Measurements from ENCODE around the gene KRTAP12-1. TPM values are rescaled to one million over a fixed set of nuclear protein-coding genes. Genes with fewer than 3 reads are reported as not detected.

KRTAP12-1 gene
- total RNA-seq, 1 experiment from 2014 or later, result not detected

DNA sequence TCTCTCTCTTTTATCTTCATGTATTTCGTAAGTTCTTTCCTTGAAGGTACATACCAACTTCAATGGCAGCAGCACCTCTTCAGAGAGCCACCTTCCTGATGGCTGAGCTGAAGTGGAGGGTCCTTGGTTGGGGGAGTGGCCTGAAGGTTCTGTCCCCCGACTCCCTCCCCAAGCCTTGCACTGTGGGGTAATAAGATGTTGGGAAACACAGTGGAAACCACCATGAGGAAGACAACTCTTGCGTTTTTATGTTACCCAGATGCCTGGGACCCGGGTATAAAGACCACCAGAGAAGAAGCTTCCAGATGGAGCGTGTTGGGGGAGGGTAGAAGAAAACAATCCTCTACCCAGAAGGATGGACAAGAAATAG, 23.4 kb downstream of the KRTAP12-1 start:
- TF ChIP-seq, protein P1, sequence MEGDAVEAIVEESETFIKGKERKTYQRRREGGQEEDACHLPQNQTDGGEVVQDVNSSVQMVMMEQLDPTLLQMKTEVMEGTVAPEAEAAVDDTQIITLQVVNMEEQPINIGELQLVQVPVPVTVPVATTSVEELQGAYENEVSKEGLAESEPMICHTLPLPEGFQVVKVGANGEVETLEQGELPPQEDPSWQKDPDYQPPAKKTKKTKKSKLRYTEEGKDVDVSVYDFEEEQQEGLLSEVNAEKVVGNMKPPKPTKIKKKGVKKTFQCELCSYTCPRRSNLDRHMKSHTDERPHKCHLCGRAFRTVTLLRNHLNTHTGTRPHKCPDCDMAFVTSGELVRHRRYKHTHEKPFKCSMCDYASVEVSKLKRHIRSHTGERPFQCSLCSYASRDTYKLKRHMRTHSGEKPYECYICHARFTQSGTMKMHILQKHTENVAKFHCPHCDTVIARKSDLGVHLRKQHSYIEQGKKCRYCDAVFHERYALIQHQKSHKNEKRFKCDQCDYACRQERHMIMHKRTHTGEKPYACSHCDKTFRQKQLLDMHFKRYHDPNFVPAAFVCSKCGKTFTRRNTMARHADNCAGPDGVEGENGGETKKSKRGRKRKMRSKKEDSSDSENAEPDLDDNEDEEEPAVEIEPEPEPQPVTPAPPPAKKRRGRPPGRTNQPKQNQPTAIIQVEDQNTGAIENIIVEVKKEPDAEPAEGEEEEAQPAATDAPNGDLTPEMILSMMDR (IDR thresholded peaks at IDR 0.05; ENCODE audit: unreplicated experiment), result no peak
- peaks cover 84% of the 10 kb centered on the region for H3K27me3 Mint-ChIP-seq (ENCODE audit: unreplicated experiment)
- no peak overlapping the region for H3K4me3 Mint-ChIP-seq (ENCODE audit: low read depth, unreplicated experiment)
- intact Hi-C loops (cut with micrococcal nuclease; ENCODE audit: unreplicated experiment), result no loop called here
- H3K4me1 Mint-ChIP-seq (ENCODE audit: low read depth, unreplicated experiment), result no peaks in the 10 kb centered on the region
- CTCF ChIA-PET, result no interaction called here
- no peak overlapping the region for H3K27ac Mint-ChIP-seq (ENCODE audit: unreplicated experiment)
- peaks cover 3% of the 10 kb centered on the region for H3K36me3 Mint-ChIP-seq (ENCODE audit: insufficient read depth, unreplicated experiment)
- H3K9me3 Mint-ChIP-seq (ENCODE audit: low read depth, unreplicated experiment), result peaks cover 2% of the 10 kb centered on the region
- DNase-seq, result no peak
- BruUV-seq (replicated peaks), result no TSS peak

DNA sequence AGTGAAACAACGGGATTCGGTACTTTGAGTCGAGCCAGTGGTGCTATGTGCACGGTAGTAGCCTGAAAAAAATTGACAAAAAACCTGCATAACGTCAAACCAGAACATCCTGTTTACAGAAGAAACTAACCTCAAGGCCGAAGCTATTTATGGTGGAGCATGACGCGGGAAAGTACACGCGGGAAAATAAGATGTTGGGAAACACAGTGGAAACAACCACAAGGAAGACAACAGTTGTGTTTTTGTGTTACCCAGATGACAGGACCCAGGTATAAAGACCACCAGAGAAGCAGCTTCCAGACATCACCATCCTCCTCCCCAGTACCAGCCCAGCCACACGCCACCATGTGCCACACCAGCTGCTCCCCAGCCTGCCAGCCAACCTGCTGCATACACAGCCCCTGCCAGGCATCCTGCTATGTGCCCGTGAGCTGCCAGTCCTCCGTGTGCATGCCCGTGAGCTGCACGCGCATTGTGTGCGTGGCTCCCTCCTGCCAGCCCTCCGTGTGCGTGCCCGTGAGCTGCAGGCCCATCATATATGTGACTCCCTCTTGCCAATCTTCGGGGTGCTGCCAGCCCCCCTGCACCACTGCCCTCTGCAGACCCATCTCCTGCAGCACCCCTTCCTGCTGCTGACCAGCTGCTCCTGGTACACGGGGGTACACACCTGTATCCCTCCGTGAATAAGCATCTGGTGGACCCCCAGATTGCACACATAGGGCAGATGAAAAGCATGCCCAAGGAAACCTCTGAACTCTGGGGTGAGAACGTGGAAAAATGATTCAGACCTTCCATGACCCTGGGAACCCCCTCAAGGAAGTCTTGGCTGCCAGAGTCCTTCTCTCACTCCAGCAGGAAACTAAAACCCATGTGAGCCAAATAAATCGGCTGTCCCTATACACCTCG, 24.1 kb downstream of the KRTAP12-1 start, which contains the start of gene KRTAP12-3:
Gene KRTAP12-3, plus strand, starts transcription at position 298 of the 906 bp plus-strand sequence. Its CDS starts 48 bp downstream, at position 346.
- peaks cover 89% of the 10 kb centered on the region for H3K27me3 Mint-ChIP-seq (ENCODE audit: unreplicated experiment)
- H3K36me3 Mint-ChIP-seq (ENCODE audit: insufficient read depth, unreplicated experiment), result peaks cover 3% of the 10 kb centered on the region
- intact Hi-C loops (cut with micrococcal nuclease; ENCODE audit: unreplicated experiment), result no loop called here
- BruUV-seq (replicated peaks), result no TSS peak
- no peak within 1 kb of the TSS for H3K4me3 Mint-ChIP-seq (ENCODE audit: low read depth, unreplicated experiment)
- TF ChIP-seq, protein P1 (IDR thresholded peaks at IDR 0.05; ENCODE audit: unreplicated experiment), result no peak
- CTCF ChIA-PET, result no interaction called here
- peaks cover 2% of the 10 kb centered on the region for H3K9me3 Mint-ChIP-seq (ENCODE audit: low read depth, unreplicated experiment)
- H3K4me1 Mint-ChIP-seq (ENCODE audit: low read depth, unreplicated experiment), result no peaks in the 10 kb centered on the region
- DNase-seq, result no peak
- no peak within 1 kb of the TSS for H3K27ac Mint-ChIP-seq (ENCODE audit: unreplicated experiment)

DNA sequence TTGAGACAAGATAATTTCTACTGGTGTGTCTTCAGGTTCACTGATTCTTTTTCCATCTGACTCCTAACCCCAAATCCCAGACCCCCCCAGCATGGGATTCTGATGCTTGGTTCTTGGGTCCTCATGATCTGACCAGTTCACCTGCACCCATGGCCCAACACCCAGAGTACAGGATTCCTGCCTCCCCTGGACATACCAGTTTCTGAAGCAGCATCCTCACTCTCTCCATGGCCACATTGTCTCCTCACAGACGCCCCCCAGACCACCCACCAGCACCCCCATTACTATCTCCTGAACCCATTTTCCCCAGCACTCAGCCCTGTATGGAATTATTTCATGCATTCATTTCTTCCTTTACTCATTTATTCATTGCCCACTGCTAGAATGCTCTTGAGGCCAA, 25.1 kb downstream of the KRTAP12-1 start:
- TF ChIP-seq, protein P1 (IDR thresholded peaks at IDR 0.05; ENCODE audit: unreplicated experiment), result no peak
- intact Hi-C loops (cut with micrococcal nuclease; ENCODE audit: unreplicated experiment), result no loop called here
- no peaks in the 10 kb centered on the region for H3K4me1 Mint-ChIP-seq (ENCODE audit: low read depth, unreplicated experiment)
- peaks cover 2% of the 10 kb centered on the region for H3K9me3 Mint-ChIP-seq (ENCODE audit: low read depth, unreplicated experiment)
- no peak for DNase-seq
- peaks cover 85% of the 10 kb centered on the region for H3K27me3 Mint-ChIP-seq (ENCODE audit: unreplicated experiment)
- H3K27ac Mint-ChIP-seq (ENCODE audit: unreplicated experiment), result no peak overlapping the region
- BruUV-seq (replicated peaks), result no TSS peak
- H3K36me3 Mint-ChIP-seq (ENCODE audit: insufficient read depth, unreplicated experiment), result peaks cover 3% of the 10 kb centered on the region
- H3K4me3 Mint-ChIP-seq (ENCODE audit: low read depth, unreplicated experiment), result no peak overlapping the region
- CTCF ChIA-PET, result no interaction called here

DNA sequence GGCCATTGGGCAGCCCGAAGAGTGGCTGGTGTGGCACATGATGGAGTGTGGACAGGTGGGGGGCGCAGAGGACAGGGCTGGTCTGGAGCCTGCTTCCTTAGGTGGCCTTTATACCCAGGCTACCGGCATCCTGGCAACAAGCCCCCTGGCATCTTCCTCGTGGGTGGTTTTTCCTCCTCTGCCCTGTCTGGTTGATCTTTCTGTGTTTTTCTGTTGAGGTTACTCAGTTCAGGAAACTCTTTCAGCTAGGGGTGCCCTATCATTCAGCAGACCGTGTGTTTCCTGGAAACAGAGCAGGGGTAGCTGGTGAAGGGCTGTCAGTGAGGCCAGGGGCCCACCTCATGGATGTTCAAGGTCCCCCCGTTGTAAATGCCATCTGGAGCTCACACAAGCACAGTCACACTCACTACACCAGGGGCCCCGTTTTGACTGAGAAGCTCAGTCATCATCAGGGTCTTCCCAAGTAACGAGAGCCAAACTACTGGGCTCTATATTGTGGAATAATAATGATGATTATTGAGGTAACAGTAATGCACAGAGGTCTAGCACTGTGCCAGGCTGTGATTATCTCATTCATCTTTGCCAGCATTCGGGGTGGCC, 27.3 kb downstream of the KRTAP12-1 start, which contains the start of gene KRTAP12-4:
Gene KRTAP12-4, minus strand, starts transcription at position 84 of the 600 bp plus-strand sequence. Its CDS starts 45 bp downstream, at position 39.
- intact Hi-C loops (cut with micrococcal nuclease; ENCODE audit: unreplicated experiment), result no loop called here
- Mint-ChIP-seq H3K4me1 (ENCODE audit: low read depth, unreplicated experiment) (no peaks in the 10 kb centered on the region), H3K27me3 (ENCODE audit: unreplicated experiment) (peaks cover 89% of the 10 kb centered on the region), H3K9me3 (ENCODE audit: low read depth, unreplicated experiment) (no peaks in the 10 kb centered on the region), H3K36me3 (ENCODE audit: insufficient read depth, unreplicated experiment) (peaks cover 3% of the 10 kb centered on the region), H3K27ac (ENCODE audit: unreplicated experiment) (no peak within 1 kb of the TSS), H3K4me3 (ENCODE audit: low read depth, unreplicated experiment) (no peak within 1 kb of the TSS)
- CTCF ChIA-PET, result no interaction called here
- no peak for DNase-seq
- TF ChIP-seq, protein P1 (IDR thresholded peaks at IDR 0.05; ENCODE audit: unreplicated experiment), result no peak
- no TSS peak for BruUV-seq (replicated peaks)

All from Calu3 (cell line).